Mucosa of descending colon (tissue), 3 donors: ENCODE measurements around the gene TGFBR3. TPM values are rescaled to one million over a fixed set of nuclear protein-coding genes. Genes with fewer than 3 reads are reported as not detected.
A peak's percentile ranks its signal among the peaks of the same experiment; 100 is the strongest.

ENCODE experiments used
- ATAC-seq: fragments of 200-7000 bp; cut with Tn5 transposase; one replicate; pipeline ENCODE4 v1.9.1; 2020; ENCODE audit warnings: mild to moderate bottlenecking, moderate library complexity
- DNase-seq, 3 donors: peaks; one replicate each; pipeline ENCODE4 v3.0.0-alpha.2; 2020
- H3K36me3 ChIP-seq: fragments of 200-600 bp; one replicate; pipeline ENCODE4 v1.8.0; 2021; ENCODE audit warnings: low read depth, mild to moderate bottlenecking
- H3K4me1 ChIP-seq: fragments of 200-600 bp; one replicate; pipeline ENCODE4 v1.8.0; 2021; ENCODE audit warnings: low read depth, mild to moderate bottlenecking
- H3K4me3 ChIP-seq: fragments of 200-600 bp; one replicate; pipeline ENCODE4 v1.8.0; 2021; ENCODE audit warnings: mild to moderate bottlenecking
- H3K9me3 ChIP-seq: fragments of 200-600 bp; one replicate; pipeline ENCODE4 v1.8.0; 2021; ENCODE audit warnings: mild to moderate bottlenecking
- intact Hi-C, 2 donors: fragments of 100-400 bp; cut with DNase I in 1 of 2; cut with micrococcal nuclease in 1 of 2; formaldehyde crosslinking; loops; one replicate each; pipeline versions ENCODE4 v1.11.0 to v1.11.1; 2022; cut with DNase I, micrococcal nuclease
- total RNA-seq, 3 donors: library from RNA; stranded (reverse); fragmentation: NEBNext Ultra II Directional in 2 of 3; extraction: Animal tissue kit (Norgen Biotek cat#: 25700) in 2 of 3; gene quantifications; one replicate each; pipeline versions ENCODE4 v1.2.1 to v1.2.4, GENCODE V29; 2021 to 2023
- TF ChIP-seq, protein P1 (sequence below): fragments of 200-600 bp; IDR thresholded peaks from one replicate; pipeline ENCODE4 v1.8.0; 2022; ENCODE audit warnings: antibody characterized with exemption, mild to moderate bottlenecking
- donor health status: DM: no; HTN: no; CAD: no; lungs with moderate emphysema.
- donor health status: DM: no; HTN: no; CAD: no.
- donor health status: DM: no; HTN: yes; CAD: no.

The TGFBR3 gene
- total RNA-seq, 3 donors from 2014 or later, result 11.6 to 89.7 (median 21.1) TPM

DNA sequence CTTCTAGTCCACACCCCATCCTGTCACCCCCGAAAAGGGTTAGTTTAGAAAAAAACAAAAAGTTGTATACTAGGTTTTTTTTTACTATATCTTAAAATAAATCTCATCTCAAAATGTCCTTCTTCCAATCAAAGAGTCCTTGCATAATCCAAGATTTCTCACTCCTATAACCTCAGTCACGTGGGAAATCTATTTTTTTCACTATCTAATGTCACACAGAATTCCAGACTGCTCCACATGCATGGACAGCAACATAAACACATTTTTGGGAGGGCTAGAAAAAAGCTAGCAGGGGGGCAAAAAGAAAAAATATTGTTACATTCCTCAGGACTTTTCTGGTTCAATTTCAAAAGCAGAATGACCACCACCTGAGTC is 39.3 kb downstream of the TGFBR3 start:
- Histone ChIP-seq H3K9me3 (peaks cover 2% of the 10 kb centered on the region), H3K36me3 (no peaks in the 10 kb centered on the region), H3K4me3 (no peak overlapping the region), H3K4me1 (peaks cover 26% of the 10 kb centered on the region)
- ATAC-seq (no peak), DNase-seq (no peak)
- TF ChIP-seq, protein P1, sequence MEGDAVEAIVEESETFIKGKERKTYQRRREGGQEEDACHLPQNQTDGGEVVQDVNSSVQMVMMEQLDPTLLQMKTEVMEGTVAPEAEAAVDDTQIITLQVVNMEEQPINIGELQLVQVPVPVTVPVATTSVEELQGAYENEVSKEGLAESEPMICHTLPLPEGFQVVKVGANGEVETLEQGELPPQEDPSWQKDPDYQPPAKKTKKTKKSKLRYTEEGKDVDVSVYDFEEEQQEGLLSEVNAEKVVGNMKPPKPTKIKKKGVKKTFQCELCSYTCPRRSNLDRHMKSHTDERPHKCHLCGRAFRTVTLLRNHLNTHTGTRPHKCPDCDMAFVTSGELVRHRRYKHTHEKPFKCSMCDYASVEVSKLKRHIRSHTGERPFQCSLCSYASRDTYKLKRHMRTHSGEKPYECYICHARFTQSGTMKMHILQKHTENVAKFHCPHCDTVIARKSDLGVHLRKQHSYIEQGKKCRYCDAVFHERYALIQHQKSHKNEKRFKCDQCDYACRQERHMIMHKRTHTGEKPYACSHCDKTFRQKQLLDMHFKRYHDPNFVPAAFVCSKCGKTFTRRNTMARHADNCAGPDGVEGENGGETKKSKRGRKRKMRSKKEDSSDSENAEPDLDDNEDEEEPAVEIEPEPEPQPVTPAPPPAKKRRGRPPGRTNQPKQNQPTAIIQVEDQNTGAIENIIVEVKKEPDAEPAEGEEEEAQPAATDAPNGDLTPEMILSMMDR, result no peak
- intact Hi-C loops, result no loop called here

DNA sequence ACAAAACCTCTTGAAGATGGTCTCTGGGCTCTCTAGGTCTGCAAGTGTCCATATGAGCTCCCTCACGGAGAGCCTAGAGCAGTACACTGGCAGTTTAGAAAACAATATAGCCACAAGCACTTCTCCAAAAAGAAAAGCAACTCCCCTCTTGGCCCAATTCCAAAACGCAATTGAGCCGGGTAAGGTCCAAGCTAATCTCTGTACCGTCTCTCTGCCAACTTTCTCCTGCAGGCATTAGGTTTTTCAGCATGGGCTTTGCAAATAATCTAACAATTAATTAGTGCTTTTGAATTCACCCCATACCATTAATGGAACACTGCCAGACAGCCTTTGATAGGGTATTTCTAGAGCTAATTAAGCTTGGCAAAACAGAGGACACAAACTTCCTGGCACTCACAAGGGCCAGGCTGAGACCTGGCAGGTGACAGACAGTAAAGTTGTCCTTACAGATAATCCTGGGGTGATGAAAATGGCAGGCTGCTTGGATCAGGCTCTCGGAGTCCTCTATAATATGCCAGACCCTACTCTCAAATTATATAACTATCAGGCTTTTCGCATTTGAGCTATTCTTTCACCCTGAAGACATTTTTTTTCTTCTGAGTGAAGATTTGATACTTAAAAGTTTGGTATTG is 39.8 kb downstream of the TGFBR3 start:
- TF ChIP-seq, protein P1, result no peak
- peak; percentile 46 for ATAC-seq
- H3K36me3 ChIP-seq, result no peaks in the 10 kb centered on the region
- H3K4me1 ChIP-seq, result peaks cover 21% of the 10 kb centered on the region
- peaks cover 2% of the 10 kb centered on the region for H3K9me3 ChIP-seq
- intact Hi-C loops, result no loop called here
- peak in 1 of 3 donors; percentile 80 for DNase-seq
- no peak overlapping the region for H3K4me3 ChIP-seq

DNA sequence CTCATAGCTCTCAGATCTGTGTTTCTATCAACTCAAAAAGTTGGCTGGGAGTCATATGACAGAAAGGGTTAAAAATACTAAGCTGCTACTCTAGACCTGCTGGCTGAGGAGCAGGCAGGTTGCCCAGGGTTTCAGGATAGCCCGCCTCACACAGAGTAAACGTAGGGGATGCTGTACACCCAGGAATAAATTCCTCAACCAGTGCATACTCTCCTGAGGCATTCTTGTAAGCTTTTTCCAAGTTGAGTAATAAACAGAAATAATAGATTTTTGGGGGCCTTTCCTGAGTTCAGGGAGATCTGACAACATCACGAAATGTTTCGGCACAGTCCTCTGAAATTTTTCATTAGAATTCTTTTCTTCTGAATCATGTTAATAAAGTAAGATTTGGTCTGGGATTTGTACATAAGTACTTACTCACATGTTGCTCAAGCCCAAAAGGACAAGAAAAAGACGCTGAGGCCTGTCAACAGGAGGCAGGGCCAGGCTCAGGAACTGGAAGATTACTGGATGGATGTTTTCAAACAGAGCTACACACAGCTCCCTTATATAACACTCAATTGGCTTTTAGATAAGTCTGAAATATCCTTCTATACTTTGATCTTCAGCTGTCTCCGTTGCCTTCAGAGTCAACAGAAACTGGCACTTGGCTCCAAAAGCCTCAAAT is 41.0 kb downstream of the TGFBR3 start:
- no peak for DNase-seq
- no peaks in the 10 kb centered on the region for H3K36me3 ChIP-seq
- H3K4me1 ChIP-seq, result peaks cover 16% of the 10 kb centered on the region
- peaks cover 2% of the 10 kb centered on the region for H3K9me3 ChIP-seq
- peak; percentile 39 for ATAC-seq
- no peak overlapping the region for H3K4me3 ChIP-seq
- intact Hi-C loops, result no loop called here
- TF ChIP-seq, protein P1, result no peak

DNA sequence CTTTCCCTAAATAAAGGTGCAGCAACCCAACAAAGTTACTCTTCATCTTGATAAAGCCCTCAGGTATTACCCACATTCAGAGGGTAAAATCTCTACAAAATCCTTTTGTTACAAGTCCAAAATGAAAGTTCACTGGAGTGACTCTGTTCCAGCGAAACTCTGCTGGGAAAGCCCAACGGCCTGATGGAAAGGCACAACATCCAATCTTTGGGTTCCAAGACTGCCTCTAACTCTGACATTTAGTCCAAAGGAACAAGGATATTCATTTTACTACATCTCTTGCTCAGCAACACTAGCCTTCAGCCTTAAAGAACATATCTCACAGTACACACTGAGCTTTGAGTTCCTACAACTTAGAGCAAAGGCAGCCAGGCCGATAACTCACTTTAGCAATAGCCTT is 42.1 kb downstream of the TGFBR3 start:
- Histone ChIP-seq H3K4me3 (no peak overlapping the region), H3K4me1 (peaks cover 16% of the 10 kb centered on the region), H3K9me3 (peaks cover 2% of the 10 kb centered on the region), H3K36me3 (no peaks in the 10 kb centered on the region)
- intact Hi-C loops, result no loop called here
- DNase-seq (no peak), ATAC-seq (no peak)
- TF ChIP-seq, protein P1, result no peak

DNA sequence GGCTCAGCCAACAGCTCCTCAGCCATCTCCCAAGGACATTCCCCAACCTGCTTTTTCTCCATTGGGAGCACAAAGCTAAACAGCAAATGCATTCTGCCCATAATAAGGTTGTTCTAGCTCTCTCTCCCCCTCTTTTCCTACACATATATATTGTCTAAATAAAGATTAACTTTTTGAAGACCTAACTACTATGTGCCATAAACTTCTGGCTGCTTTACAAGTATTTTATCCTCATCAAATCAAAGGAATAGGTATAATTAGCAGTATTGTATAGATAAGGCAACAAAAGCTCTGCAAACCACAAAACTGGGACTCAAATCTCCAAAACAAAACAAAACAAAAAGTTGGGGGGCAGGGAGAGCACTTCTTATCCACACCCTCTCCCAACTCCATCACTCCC is 43.4 kb downstream of the TGFBR3 start:
- TF ChIP-seq, protein P1, result no peak
- no peak for DNase-seq
- H3K4me3 ChIP-seq, result no peak overlapping the region
- ATAC-seq, result peak; percentile 70
- peaks cover 16% of the 10 kb centered on the region for H3K4me1 ChIP-seq
- H3K36me3 ChIP-seq, result no peaks in the 10 kb centered on the region
- H3K9me3 ChIP-seq, result peaks cover 2% of the 10 kb centered on the region
- intact Hi-C loops, result no loop called here
